GM19351 (cell line): ENCODE measurements around the gene ATP11C.
A peak's percentile ranks its signal among the peaks of the same experiment; 100 is the strongest.
"Not testable (repeated sequence)": the region's sequence is repeated elsewhere in the genome, so short reads cannot be mapped to it uniquely, and the experiment has no call there.

Experiments
- ATAC-seq: cut with Tn5 transposase; IDR thresholded peaks from one replicate; pipeline ENCODE4 v1.9.1; 2021; ENCODE audit warnings: mild to moderate bottlenecking, moderate library complexity; ENCODE audit not compliant: unreplicated experiment

ATP11C gene

DNA sequence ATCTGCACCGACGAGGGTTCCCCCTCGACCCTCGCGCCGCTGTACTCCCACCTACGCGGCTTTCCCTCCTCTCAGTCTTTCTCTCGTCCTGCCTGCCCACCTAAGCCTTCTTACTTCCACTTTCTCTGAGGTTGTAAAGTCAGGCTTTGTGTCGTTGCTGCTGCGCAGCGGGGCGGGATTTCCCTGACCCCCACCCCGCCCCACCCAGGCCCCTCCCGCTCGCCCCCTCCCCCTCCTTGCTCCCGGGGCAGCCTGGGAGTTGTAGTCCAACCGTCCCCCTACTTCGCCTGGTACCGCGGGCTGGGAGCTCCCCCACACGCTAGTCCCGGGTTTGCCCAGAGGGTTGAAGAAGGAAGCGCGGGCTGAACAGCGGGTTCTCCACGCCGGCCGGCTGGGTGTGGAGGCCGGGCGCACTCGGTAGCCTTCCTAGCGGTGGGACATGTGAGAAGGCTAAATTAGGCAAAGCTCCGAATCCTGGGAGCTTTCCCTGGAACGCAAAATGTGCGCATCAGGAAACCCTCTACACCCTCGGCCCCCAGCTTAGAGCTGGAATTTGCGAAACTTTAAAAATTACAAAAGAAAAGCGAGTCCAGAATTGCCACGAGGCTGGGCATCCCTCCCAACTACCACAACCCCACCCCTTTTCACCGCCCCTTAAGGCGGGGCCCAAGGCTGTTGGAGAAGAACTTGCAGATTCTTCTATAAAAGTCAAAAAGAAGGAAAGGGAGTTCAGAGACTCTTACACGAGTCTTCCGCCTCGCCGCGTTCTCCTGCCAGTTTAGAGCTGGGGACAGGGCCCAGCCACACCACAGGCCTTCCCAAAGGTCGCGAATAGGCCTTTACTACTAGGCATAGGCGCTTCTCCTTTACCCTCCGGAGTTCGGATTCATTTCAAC is at the start of gene ATP11C:
ATP11C (minus strand) TSS at position 153 of the 896 bp plus-strand sequence. CDS start 1,011 bp downstream, outside the sequence.
- peak; percentile 63 for ATAC-seq

DNA sequence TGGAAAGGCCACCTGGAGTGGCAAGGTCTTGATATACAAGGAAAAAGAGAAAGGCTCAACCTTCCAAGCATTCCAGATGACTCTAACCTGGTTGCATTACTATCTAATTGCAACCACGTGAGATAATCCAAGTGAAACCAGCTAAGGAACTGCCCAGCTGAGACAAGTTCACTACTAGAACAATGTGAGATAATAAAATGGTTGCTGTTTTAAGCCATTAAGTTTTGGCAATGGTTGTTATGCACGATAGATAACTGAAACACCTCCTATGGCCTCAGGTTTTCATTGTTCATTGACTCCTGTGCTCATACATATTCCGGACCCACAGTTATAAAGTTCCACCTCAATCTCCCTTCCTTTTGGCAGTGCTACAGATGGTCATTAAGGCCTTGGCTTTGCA is 41.6 kb upstream of the ATP11C start:
- no peak for ATAC-seq

DNA sequence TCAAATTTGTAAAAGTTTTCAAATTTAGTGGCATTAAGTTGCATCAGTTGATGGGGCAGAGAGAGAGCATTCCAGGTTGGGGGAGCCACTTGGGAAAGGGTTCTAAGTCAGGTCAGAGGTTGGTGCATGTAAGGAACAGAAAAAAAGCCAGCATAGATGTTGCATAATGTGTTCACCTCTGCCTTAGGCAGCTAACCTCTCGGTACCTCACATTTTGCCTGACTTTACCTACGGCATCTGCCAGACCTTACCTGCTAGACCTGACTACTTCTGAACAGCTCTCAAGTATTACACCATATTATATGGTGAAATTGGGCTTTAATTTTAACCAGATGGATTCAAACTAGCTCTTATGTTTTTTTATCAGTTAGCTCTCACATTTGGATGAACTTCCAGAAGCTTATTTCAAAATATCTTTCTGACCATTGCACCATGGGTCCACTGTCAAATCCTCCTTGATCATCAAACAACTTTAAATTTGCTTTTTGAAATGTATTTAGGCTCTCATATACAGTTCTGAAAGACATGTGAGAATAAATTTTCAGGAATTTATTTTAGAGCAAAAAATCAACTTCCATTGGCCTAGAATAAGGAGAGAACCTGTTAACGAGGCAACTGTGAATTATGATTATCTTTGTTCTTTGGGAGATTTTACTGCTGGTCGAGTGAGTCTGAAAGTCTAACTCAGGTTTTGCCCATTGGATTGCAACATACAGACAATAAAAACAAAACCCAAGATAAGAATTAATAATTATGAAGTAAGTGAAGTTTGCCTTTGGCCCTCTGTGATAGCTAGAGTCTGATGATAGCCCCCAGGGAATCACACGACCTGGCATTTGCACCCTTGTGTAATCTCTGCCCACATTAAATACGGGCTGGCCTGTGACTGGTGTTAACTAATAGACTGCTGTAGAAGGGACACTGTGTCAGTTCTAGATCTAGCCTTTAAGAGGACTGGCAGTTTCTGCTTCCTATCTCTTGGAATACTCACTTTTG is 40.1 kb upstream of the ATP11C start:
- ATAC-seq = no peak

DNA sequence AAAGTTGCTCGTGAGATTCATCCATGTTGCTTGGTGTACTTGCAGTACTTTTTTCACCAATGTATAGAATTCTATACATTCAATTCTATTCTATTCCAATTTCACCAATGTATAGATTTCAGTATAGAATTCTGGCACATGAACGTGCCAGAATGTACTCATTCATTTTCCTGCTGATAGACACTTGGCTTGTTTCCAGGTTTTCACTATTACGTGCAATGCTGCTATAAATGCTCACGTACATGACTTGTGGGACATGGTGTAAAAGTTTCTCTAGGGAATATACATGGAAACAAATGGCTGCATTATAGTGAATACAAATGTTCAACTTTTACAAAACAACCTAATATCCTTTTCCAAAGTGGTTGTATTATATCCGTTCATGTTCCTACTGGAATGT is 39.3 kb upstream of the ATP11C start:
- ATAC-seq = no peak

DNA sequence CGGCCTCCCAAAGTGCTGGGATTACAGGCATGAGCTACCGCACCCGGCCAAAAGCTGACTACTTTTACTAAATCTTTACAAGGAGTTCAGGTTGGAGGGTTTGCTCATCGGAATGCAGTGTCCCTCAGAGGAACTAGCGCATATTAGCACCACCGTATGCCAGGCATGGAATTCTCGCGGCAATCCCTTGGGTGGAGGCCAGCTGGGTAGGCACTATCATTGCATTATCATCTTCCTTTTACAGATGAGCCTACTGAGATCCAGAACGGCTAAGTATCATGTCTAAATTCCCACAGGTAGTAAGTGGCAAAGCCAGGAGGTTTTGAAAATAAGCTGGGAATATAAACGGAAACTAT is 38.5 kb upstream of the ATP11C start:
- ATAC-seq = no peak

DNA sequence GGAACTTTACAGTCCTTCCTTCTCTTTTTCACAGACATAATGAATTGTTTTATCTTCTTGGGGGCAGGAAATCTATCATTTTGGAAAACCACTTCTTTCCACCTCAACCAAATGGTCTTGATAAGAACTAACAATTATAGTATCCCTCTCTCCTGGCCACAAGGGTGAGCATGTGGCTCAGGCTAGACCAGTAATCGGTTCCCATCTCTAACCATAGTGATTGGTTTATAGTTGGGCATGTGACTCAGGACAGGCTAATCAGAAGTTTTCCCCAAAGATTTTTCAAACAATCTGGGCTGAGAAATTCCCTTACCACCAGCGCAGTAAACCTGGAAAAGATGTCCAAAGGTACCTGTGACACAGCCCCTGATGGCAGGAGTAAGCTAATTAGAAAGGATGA is 36.4 kb upstream of the ATP11C start:
- ATAC-seq = no peak

DNA sequence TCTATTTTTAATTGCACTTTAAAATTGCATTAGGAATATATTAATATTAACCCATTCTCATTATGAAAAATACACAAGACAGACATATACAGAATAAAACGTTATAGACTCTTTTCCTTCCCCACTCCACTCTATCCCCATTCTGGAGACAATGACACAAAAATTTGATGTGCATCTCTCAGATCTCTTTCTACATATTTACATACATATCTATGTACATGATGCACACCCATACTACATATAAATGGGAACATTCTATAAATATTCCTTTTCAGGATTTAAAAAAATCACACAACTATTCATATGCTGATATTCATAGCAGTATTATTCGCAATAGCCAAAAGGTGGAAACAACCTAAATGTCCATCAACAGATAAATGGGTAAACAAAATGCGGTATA is 34.9 kb upstream of the ATP11C start:
- ATAC-seq = no peak

DNA sequence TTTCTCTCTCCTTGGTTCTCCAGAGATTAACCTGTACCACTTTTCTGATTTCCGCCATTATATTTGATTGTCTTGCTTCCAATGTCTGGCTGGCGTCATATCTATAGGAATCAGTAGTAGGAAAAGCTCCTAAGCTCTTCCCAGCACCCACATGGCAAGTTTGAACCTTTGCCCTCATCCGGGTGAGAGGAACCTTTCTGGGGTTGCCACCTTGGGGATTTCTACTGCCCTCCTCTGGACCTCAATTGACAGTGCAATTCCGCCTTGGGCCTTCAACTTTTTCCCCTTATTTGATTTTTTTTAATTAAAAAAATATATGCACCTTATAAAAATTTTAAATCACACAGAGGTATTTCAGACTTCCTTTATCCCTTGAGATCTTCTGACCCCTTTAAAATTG is 34.4 kb upstream of the ATP11C start:
- peak; percentile 53 for ATAC-seq

DNA sequence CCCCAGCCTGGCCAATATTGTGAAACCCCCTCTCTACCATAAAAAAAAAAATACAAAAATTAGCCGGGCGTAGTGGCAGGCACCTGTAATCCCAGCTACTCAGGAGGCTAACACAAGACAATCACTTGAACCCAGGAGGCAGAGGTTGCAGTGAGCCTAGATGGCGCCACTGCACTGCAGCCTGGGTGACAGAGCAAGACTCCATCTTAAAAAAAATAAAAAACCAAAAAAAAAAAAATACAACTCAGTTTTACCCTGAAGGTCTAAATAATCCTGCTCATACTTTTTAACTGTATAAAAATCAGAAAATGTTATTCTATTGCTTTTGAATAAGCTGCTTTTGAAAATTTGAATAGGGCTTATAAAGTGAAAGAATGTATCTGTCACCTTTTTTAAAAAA is 33.3 kb upstream of the ATP11C start:
- ATAC-seq = not testable (repeated sequence)

DNA sequence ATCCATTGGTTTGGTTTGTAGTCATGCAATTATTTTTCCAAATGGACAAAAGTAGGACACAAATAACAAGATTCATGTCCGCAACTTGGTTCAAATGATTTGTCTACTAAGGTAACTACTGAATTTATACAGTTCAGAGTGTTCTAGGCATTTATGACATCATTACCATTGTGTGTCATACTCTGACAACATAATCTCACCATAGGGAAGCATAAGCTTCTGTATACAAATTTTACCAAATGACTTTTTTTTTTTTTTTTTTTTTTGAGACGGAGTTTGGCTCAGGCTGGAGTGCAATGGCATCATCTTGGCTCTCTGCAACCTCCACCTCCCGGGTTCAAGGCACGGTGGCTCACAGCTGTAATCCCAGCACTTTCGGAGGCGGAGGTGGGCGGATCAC is 32.6 kb upstream of the ATP11C start, which contains the start of gene CXorf66:
CXorf66 (minus strand) TSS at position 101 of the 400 bp plus-strand sequence; CDS start at position 76, 25 bp downstream.
- no peak for ATAC-seq

DNA sequence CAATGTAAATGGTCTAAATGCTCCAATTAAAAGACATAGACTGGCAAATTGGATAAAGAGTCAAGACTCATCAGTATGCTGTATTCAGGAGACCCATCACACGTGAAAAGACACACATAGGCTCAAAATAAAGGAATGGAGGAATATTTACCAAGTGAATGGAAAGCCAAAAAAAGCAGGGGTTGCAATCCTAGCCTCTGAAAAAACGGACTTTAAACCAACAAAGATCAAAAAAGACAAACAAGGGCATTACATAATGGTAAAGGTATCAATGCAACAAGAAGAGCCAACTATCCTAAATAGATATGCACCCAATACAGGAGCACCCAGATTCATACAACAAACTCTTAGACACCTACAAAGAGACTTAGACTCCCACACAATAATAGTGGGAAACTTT is 28.2 kb upstream of the ATP11C start:
- ATAC-seq = not testable (repeated sequence)

DNA sequence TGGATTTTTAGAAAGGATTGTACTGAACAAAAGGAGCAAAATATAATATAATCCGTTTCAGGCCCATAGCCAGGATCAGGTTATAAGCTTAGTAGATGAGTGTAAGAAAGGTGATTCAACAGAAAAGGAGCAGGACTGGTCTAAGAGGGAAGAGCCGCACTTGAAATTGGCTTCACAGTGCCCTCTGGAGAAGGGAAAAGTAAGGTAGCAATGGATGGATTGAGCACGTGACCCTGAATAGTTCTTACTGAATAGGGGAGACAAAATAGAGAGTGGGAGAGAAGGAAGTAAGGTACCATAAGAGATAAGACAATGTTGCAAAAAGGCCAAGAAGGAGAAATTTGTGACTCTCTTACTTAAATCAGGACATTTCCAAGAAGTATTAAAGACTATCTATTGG is 16.9 kb upstream of the ATP11C start:
- ATAC-seq = no peak

DNA sequence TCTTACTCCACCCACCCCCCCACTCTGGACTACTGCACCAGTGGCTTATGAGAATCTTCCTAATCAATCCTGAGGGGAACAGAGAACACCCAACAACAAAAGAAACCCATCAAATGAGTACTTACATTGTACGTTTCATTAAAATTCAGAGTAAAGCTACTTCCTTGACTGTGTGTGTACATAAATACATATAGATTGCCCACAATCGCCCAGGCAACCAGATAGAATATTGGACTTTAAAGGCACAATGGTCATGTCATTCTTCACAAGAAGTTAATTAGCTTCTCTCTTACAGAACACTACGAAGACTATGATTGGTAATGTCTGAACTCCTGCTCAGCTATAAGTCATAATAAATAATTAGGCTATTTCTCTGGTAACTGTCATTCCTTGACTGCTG is 12.2 kb upstream of the ATP11C start:
- ATAC-seq = no peak

DNA sequence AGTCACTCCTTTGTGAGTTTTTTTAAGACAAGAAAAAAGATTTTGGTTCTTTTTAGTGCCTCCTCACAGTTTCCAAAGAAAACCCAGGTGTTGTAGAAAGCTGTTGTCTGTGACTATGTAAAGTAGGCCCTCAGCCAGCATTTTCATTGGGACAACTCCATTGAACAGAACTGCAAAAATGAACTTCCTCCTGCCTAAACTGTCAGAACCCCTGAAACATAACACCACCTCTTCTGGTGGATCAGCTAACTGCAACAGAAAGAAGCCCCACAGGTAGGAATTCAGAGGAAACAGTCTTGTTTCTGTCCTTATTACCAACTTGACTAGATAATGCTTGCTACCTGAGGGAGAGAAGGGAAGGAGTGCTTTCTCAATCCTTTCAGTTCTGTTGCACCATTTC is 3.4 kb upstream of the ATP11C start:
- ATAC-seq = no peak

DNA sequence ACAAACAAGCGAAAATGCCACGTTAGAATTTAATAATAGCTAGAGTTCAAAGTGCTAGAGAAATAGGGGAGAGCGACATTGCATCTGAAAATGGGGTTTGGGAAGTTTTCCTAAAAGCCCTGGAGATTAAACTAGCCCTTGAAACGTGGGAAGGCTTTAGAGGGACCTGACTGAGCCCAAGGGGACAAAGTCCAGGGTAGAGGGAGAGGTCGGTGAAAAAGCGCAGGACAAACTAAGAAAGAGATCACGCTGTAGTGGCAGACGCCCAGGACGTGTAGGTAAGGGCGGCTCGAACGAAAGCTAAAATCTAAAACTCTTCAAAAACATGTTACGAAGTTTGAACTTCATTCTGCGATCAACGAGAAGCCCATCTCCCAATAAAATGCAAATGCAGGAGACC is 1.1 kb upstream of the ATP11C start:
- no peak for ATAC-seq

DNA sequence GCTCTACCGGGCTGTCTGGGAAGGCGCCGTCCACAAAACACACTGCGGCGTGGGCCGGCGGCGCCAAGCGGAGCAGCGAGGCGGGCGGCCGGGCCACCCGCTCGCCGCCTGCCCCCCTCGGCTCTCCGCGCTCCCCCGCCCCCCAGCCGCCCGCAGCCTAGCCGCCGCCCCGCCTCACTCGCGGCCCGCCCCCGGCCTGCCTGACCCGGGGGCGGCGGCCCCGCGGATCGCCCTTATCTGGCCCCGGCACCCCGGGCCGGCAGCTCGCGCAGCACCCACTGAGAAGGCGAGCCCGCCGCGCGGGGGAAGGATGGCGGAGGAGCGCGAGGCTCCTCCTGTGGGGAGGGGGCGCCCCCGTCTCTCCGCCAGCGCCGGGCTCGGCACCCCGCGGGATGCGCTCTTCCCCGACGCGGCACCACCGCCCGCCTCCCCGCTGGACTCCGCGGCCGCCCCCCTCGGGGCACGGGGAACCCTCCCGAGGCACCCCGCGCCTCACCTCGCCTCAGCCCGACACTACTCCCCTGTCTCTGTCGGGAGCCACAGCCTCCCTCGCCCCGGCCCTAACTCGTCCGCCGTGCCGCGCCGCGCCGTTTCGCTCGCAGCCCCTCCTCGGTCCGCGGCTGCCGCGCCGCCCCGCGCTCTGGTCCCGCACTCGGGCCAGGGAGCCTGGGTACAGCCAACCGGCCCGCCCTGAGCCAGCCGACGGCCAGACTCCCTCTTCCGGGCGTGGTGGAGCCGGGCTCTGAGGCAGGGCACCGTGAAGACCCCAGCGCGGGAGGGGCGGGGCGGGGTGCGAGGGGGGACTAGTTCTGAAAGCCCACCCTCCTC is 566 bp downstream of the ATP11C start:
- peak; percentile 35 for ATAC-seq

DNA sequence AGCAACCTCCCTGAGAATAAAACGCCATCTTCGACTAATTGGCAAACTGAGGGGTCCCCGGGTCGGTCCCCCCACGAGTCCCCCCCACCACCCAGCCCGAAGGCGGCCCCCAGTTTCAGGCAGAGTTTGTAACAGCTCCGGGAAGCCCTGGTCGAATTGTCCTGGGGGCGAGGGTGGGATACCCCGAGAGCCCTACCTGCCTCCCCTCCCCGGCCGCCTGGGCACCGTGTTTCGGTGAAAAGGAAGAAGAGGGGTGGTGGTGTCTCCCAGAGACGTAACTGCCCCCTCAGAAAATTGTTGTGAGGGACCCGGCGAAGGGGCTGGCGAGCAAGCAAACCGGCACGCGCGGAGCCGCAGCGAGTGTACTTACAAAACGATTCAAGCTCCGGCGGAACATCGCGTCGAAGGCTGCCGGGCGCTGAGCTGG is 1.2 kb downstream of the ATP11C start:
- ATAC-seq = no peak

DNA sequence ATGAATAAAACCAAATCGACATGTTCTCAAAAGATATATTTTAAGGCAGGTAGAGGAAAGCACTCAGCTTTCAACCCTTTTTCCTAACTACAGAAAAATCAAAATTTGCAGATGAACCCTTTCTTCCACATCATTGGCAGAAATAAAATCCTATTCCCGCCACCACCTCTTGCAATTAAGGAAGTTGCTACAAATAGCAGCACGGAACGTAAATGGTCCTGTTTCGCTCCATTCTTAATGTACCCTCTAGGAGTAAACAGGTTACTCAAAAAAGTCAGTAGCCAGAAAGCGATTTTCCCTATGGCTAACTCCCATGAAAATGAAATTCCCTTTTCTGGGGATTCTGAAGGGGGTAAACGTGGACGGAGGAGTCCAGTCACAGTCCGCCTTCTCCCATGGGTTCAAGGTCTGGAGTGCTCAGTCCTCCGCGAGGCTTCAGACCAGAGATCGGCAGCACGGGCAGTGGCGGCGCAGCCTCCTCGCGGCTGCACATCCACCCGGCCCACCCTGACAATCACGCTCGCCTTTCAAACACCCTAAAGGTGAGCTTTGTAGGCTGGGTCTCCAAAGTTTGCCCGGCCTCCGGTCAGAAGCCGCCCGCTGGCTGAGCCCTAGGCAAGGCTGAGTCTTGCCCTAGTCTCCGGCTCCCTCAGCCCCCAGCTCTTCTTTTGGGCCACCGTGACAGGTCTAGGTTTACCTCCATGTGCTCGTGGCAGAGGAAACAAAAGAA is 1.8 kb downstream of the ATP11C start:
- peak; percentile 20 for ATAC-seq

DNA sequence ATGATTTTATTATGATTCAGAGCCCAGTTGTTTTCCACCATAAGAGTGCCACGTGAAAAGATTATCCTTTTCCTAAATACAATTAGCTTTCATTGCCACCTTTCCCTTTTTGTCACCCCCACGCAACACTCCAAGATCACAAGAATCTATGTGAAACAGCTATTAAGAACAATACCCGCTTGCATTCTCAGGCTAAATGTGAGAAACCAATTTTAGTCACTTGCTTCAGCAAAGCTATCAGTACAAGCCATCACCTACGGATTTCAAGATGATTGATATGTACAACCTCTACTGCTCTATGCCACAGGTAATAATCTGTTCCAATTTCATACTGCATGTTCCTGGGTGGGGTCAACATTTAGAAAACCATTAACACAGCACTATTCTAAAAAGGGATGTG is 2.5 kb downstream of the ATP11C start:
- ATAC-seq = no peak

DNA sequence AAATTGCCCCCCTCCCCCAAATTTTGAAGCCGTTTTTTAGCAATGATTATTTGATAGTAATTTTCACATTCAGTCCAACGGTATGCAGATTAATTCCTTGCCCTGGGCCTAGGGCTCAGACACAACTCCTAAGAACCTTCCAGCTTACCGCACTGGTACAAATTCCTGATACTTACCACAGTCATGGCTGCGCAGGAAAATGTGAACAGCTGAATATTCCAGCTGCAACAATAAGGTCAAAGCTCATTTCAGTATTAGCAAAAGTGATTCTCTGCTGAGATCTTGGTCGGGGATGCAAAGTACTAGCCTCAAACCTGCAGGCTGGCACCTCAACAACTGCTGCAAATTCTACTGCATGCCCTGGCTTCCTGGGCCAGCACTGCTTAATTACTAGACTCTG is 3.0 kb downstream of the ATP11C start:
- ATAC-seq = no peak
